ENCODE measurements around the gene ENTPD6.

- no peak for TF ChIP-seq CTCF (IDR thresholded peaks at IDR 0.05)
- TF ChIP-seq POLR2A (IDR thresholded peaks at IDR 0.05), result no peak
Observed at GRCh38 chr20:25214819-25215218, 19.3 kb downstream of the ENTPD6 start.
